H1 (cell line): ENCODE measurements around the gene METAP1D.

ENCODE experiments used
- CHD1 ChIP-seq: IDR thresholded peaks from 2 replicates; pipeline ENCODE4 v1.6.1; 2012; ENCODE audit warnings: low read depth, low read length, improper control_type of control experiment
- POLR2A ChIP-seq, 2 experiments: IDR thresholded peaks; 1 replicate in 1 of 2; 2 replicates in 1 of 2; pipeline ENCODE4 v1.6.1; 2011; ENCODE audit warnings: low read depth in 2 of 2, low read length in 2 of 2, mild to moderate bottlenecking in 2 of 2; ENCODE audit errors: control extremely low read depth in 1 of 2
- RAD21 ChIP-seq, 2 experiments: IDR thresholded peaks in 1 of 2; conservative IDR thresholded peaks in 1 of 2; 2 replicates each; pipeline ENCODE4 v1.6.1; 2011; ENCODE audit warnings: low read depth in 2 of 2, low read length in 2 of 2, improper control_type of control experiment in 1 of 2, inconsistent platforms in 1 of 2, mild to moderate bottlenecking in 1 of 2, moderate library complexity in 1 of 2
- RFX5 ChIP-seq: IDR thresholded peaks from 2 replicates; pipeline ENCODE4 v1.6.1; 2011; ENCODE audit warnings: low read depth, low read length, improper control_type of control experiment, borderline replicate concordance
- SP2 ChIP-seq: IDR thresholded peaks from 2 replicates; pipeline ENCODE4 v1.6.1; 2012; ENCODE audit warnings: mild to moderate bottlenecking, low read length, inconsistent platforms
- TAF1 ChIP-seq: IDR thresholded peaks from 2 replicates; pipeline ENCODE4 v1.6.1; 2011; ENCODE audit warnings: mild to moderate bottlenecking, low read depth, low read length
- TF ChIP-seq, protein P1 (sequence below), 3 experiments: IDR thresholded peaks; 1 replicate in 2 of 3; 2 replicates in 1 of 3; pipeline versions ENCODE4 v1.5.1 to v1.6.1; 2011; ENCODE audit warnings: low read length in 3 of 3, mild to moderate bottlenecking in 3 of 3, inconsistent platforms in 2 of 3, low read depth in 1 of 3, moderate library complexity in 1 of 3; ENCODE audit not compliant: insufficient read depth in 1 of 3; ENCODE audit errors: control extremely low read depth in 1 of 3
- TF ChIP-seq, protein P2 (sequence below): IDR thresholded peaks from 2 replicates; pipeline ENCODE4 v1.6.1; 2011; ENCODE audit warnings: low read depth, mild to moderate bottlenecking, low read length; ENCODE audit not compliant: insufficient read depth

DNA sequence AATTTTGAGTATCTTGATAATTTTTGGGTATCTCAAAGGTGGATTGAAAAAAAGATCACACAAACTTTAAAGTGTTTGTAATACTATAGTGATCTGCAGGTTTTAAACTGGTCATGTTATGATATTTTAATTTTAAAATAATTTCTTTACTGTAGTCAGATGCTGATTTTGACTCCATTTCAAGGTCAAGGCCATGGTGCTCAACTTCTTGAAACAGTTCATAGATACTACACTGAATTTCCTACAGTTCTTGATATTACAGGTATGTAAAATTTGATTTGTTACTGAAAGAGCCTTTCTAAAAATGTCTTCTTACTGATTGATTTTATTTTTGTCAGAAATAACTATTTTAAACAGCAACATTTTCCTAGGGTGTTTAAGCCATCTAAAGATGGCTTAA is 33.1 kb upstream of the METAP1D start:
- TF ChIP-seq RAD21 (IDR thresholded peaks at IDR 0.05 in 1 of 2, conservative IDR thresholded peaks at IDR 0.05 in 1 of 2; ENCODE audit: low read depth in 2 of 2, low read length in 2 of 2) (no peak), SP2 (no peak), POLR2A (IDR thresholded peaks at IDR 0.05; ENCODE audit: control extremely low read depth in 1 of 2, low read depth in 2 of 2, low read length in 2 of 2) (no peak), TAF1 (no peak), CHD1 (no peak), RFX5 (no peak)
- TF ChIP-seq, protein P1, sequence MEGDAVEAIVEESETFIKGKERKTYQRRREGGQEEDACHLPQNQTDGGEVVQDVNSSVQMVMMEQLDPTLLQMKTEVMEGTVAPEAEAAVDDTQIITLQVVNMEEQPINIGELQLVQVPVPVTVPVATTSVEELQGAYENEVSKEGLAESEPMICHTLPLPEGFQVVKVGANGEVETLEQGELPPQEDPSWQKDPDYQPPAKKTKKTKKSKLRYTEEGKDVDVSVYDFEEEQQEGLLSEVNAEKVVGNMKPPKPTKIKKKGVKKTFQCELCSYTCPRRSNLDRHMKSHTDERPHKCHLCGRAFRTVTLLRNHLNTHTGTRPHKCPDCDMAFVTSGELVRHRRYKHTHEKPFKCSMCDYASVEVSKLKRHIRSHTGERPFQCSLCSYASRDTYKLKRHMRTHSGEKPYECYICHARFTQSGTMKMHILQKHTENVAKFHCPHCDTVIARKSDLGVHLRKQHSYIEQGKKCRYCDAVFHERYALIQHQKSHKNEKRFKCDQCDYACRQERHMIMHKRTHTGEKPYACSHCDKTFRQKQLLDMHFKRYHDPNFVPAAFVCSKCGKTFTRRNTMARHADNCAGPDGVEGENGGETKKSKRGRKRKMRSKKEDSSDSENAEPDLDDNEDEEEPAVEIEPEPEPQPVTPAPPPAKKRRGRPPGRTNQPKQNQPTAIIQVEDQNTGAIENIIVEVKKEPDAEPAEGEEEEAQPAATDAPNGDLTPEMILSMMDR (IDR thresholded peaks at IDR 0.05; ENCODE audit: control extremely low read depth in 1 of 3, insufficient read depth in 1 of 3, low read depth in 1 of 3, low read length in 3 of 3), result no peak
- TF ChIP-seq, protein P2, sequence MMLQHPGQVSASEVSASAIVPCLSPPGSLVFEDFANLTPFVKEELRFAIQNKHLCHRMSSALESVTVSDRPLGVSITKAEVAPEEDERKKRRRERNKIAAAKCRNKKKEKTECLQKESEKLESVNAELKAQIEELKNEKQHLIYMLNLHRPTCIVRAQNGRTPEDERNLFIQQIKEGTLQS, result no peak
